ENCODE results near the gene HPGDS.

Gene HPGDS

GRCh38 chr4:94364527-94364926 lies 21.9 kb upstream of the HPGDS start:
- no peaks in the 10 kb centered on the region for H3K36me3 ChIP-seq (ENCODE audit: insufficient read depth, low read length)
- H3K9ac ChIP-seq (ENCODE audit: insufficient read length) = no peak overlapping the region
- no peak overlapping the region for H3K4me3 ChIP-seq
- TF ChIP-seq POLR2AphosphoS5 (IDR thresholded peaks at IDR 0.05; ENCODE audit: borderline replicate concordance, low read depth, low read length) = no peak
- TF ChIP-seq EZH2 (IDR thresholded peaks at IDR 0.05) = no peak
- no peak overlapping the region for H3K27ac ChIP-seq
- no peak for DNase-seq (ENCODE audit: low read depth, low spot score)
- no peaks in the 10 kb centered on the region for H3K9me3 ChIP-seq (ENCODE audit: low read depth, low read length)

- no peak overlapping the region for H3K4me3 ChIP-seq
- H3K9me3 ChIP-seq (ENCODE audit: low read depth, low read length) = no peaks in the 10 kb centered on the region
- no peaks in the 10 kb centered on the region for H3K36me3 ChIP-seq (ENCODE audit: insufficient read depth, low read length)
- TF ChIP-seq FOXP2 (optimal IDR thresholded peaks at IDR 0.05; ENCODE audit: control extremely low read depth, extremely low read length, insufficient read depth) (no peak), POLR2AphosphoS5 (IDR thresholded peaks at IDR 0.05; ENCODE audit: borderline replicate concordance, low read depth, low read length) (no peak), EZH2 (IDR thresholded peaks at IDR 0.05) (no peak)
- H3K27ac ChIP-seq = no peak overlapping the region
- no peak for DNase-seq (ENCODE audit: low read depth, low spot score)
- no peak overlapping the region for H3K9ac ChIP-seq (ENCODE audit: insufficient read length)
Observed at GRCh38 chr4:94363136-94363655, 20.6 kb upstream of the HPGDS start.

- no peak overlapping the region for H3K4me3 ChIP-seq
- TF ChIP-seq FOXP2 (optimal IDR thresholded peaks at IDR 0.05; ENCODE audit: control extremely low read depth, extremely low read length, insufficient read depth) = no peak
- no peak for TF ChIP-seq EZH2 (IDR thresholded peaks at IDR 0.05)
- TF ChIP-seq POLR2AphosphoS5 (IDR thresholded peaks at IDR 0.05; ENCODE audit: borderline replicate concordance, low read depth, low read length) = no peak
- no peak overlapping the region for H3K27ac ChIP-seq
- H3K36me3 ChIP-seq (ENCODE audit: insufficient read depth, low read length) = no peaks in the 10 kb centered on the region
- H3K9me3 ChIP-seq (ENCODE audit: low read depth, low read length) = no peaks in the 10 kb centered on the region
- DNase-seq (ENCODE audit: low read depth, low spot score) = no peak
- no peak overlapping the region for H3K9ac ChIP-seq (ENCODE audit: insufficient read length)
Observed at GRCh38 chr4:94359838-94360237, 17.2 kb upstream of the HPGDS start.

- Histone ChIP-seq H3K9me3 (ENCODE audit: low read depth, low read length) (no peaks in the 10 kb centered on the region), H3K9ac (ENCODE audit: insufficient read length) (no peak overlapping the region), H3K36me3 (ENCODE audit: insufficient read depth, low read length) (no peaks in the 10 kb centered on the region), H3K27ac (no peak overlapping the region), H3K4me3 (no peak overlapping the region)
- TF ChIP-seq FOXP2 (optimal IDR thresholded peaks at IDR 0.05; ENCODE audit: control extremely low read depth, extremely low read length, insufficient read depth) = no peak
- DNase-seq (ENCODE audit: low read depth, low spot score) = no peak
Observed at GRCh38 chr4:94359221-94359620, 16.6 kb upstream of the HPGDS start.

- no peak overlapping the region for H3K9ac ChIP-seq (ENCODE audit: insufficient read length)
- no peak for DNase-seq (ENCODE audit: low read depth, low spot score)
- no peaks in the 10 kb centered on the region for H3K36me3 ChIP-seq (ENCODE audit: insufficient read depth, low read length)
- no peaks in the 10 kb centered on the region for H3K9me3 ChIP-seq (ENCODE audit: low read depth, low read length)
- H3K4me3 ChIP-seq = no peak overlapping the region
- no peak overlapping the region for H3K27ac ChIP-seq
- no peak for TF ChIP-seq FOXP2 (optimal IDR thresholded peaks at IDR 0.05; ENCODE audit: control extremely low read depth, extremely low read length, insufficient read depth)
- TF ChIP-seq EZH2 (IDR thresholded peaks at IDR 0.05) = no peak
- no peak for TF ChIP-seq POLR2AphosphoS5 (IDR thresholded peaks at IDR 0.05; ENCODE audit: borderline replicate concordance, low read depth, low read length)
Observed at GRCh38 chr4:94358101-94358500, 15.5 kb upstream of the HPGDS start.

- H3K9me3 ChIP-seq (ENCODE audit: low read depth, low read length) = no peaks in the 10 kb centered on the region
- DNase-seq (ENCODE audit: low read depth, low spot score) = no peak
- H3K4me3 ChIP-seq = no peak overlapping the region
- no peak overlapping the region for H3K27ac ChIP-seq
- no peak overlapping the region for H3K9ac ChIP-seq (ENCODE audit: insufficient read length)
- H3K36me3 ChIP-seq (ENCODE audit: insufficient read depth, low read length) = no peaks in the 10 kb centered on the region
- no peak for TF ChIP-seq EZH2 (IDR thresholded peaks at IDR 0.05)
- no peak for TF ChIP-seq FOXP2 (optimal IDR thresholded peaks at IDR 0.05; ENCODE audit: control extremely low read depth, extremely low read length, insufficient read depth)
- no peak for TF ChIP-seq POLR2AphosphoS5 (IDR thresholded peaks at IDR 0.05; ENCODE audit: borderline replicate concordance, low read depth, low read length)
Observed at GRCh38 chr4:94357624-94358023, 15.0 kb upstream of the HPGDS start.

GRCh38 chr4:94356444-94356843 lies 13.8 kb upstream of the HPGDS start:
- TF ChIP-seq POLR2AphosphoS5 (IDR thresholded peaks at IDR 0.05; ENCODE audit: borderline replicate concordance, low read depth, low read length) (no peak), EZH2 (IDR thresholded peaks at IDR 0.05) (no peak), FOXP2 (optimal IDR thresholded peaks at IDR 0.05; ENCODE audit: control extremely low read depth, extremely low read length, insufficient read depth) (no peak)
- Histone ChIP-seq H3K36me3 (ENCODE audit: insufficient read depth, low read length) (no peaks in the 10 kb centered on the region), H3K4me3 (no peak overlapping the region), H3K9me3 (ENCODE audit: low read depth, low read length) (no peaks in the 10 kb centered on the region), H3K27ac (no peak overlapping the region), H3K9ac (ENCODE audit: insufficient read length) (no peak overlapping the region)
- no peak for DNase-seq (ENCODE audit: low read depth, low spot score)

- DNase-seq (ENCODE audit: low read depth, low spot score) = no peak
- TF ChIP-seq EZH2 (IDR thresholded peaks at IDR 0.05) = no peak
- TF ChIP-seq POLR2AphosphoS5 (IDR thresholded peaks at IDR 0.05; ENCODE audit: borderline replicate concordance, low read depth, low read length) = no peak
- TF ChIP-seq FOXP2 (optimal IDR thresholded peaks at IDR 0.05; ENCODE audit: control extremely low read depth, extremely low read length, insufficient read depth) = no peak
- H3K9me3 ChIP-seq (ENCODE audit: low read depth, low read length) = no peaks in the 10 kb centered on the region
Observed at GRCh38 chr4:94354474-94354896, 11.8 kb upstream of the HPGDS start.

GRCh38 chr4:94352996-94353395 lies 10.4 kb upstream of the HPGDS start:
- H3K27ac ChIP-seq = no peak overlapping the region
- no peaks in the 10 kb centered on the region for H3K9me3 ChIP-seq (ENCODE audit: low read depth, low read length)
- TF ChIP-seq EZH2 (IDR thresholded peaks at IDR 0.05) = no peak
- no peak overlapping the region for H3K9ac ChIP-seq (ENCODE audit: insufficient read length)
- H3K4me3 ChIP-seq = no peak overlapping the region
- no peaks in the 10 kb centered on the region for H3K36me3 ChIP-seq (ENCODE audit: insufficient read depth, low read length)
- no peak for DNase-seq (ENCODE audit: low read depth, low spot score)

More at GRCh38 chr4:94354474-94354896, 11.8 kb upstream of the HPGDS start:
- Histone ChIP-seq H3K4me3 (no peak overlapping the region), H3K9ac (ENCODE audit: insufficient read length) (no peak overlapping the region), H3K27ac (no peak overlapping the region), H3K36me3 (ENCODE audit: insufficient read depth, low read length) (no peaks in the 10 kb centered on the region)
